Stomach (tissue), 9 donors: ENCODE data around the gene SGPP2. TPM values are rescaled to one million over a fixed set of nuclear protein-coding genes. Genes with fewer than 3 reads are reported as not detected.
"Not testable (repeated sequence)": the region's sequence is repeated elsewhere in the genome, so short reads cannot be mapped to it uniquely, and the experiment has no call there.

Experiments
- DNase-seq, 2 donors: peaks; one replicate each; pipeline versions ENCODE4 v3.0.0 to v3.0.0-alpha.2; 2013 to 2019
- H3K27ac ChIP-seq, 5 donors: fragments of 200-600 bp in 4 of 5; sonication (generic) in 4 of 5; one replicate each; pipeline ENCODE4 v1.5.1; 2013 to 2019; ENCODE audit warnings: mild to moderate bottlenecking in 1 of 5, moderate library complexity in 1 of 5
- H3K27me3 ChIP-seq, 3 donors: fragments of 200-600 bp; sonication (generic); one replicate each; pipeline ENCODE4 v1.5.1; 2017 to 2019; ENCODE audit warnings: mixed run types in 1 of 3
- H3K36me3 ChIP-seq, 4 donors: fragments of 200-600 bp; sonication (generic); 1 replicate in 3 of 4; 2 replicates in 1 of 4; pipeline ENCODE4 v1.5.1; 2016 to 2019
- H3K4me1 ChIP-seq, 4 donors: fragments of 200-600 bp; sonication (generic); one replicate each; pipeline ENCODE4 v1.5.1; 2016 to 2019
- H3K4me3 ChIP-seq, 4 donors: fragments of 200-600 bp; sonication (generic) in 3 of 4; one replicate each; pipeline ENCODE4 v1.5.1; 2016 to 2019; ENCODE audit warnings: mild to moderate bottlenecking in 1 of 4
- H3K9me3 ChIP-seq, 4 donors: fragments of 200-600 bp; sonication (generic); one replicate each; pipeline ENCODE4 v1.5.1; 2016 to 2019
- EP300 ChIP-seq: sonication (generic); formaldehyde crosslinking; IDR thresholded peaks from one replicate; pipeline ENCODE4 v1.6.1; 2017; ENCODE audit warnings: antibody characterized with exemption
- POLR2A ChIP-seq, 4 donors: fragments of 450-650 bp; IDR thresholded peaks; one replicate each; pipeline ENCODE4 v1.6.1; 2016; ENCODE audit warnings: antibody characterized with exemption in 4 of 4, control low read depth in 2 of 4, mild to moderate bottlenecking in 1 of 4, moderate library complexity in 1 of 4
- POLR2AphosphoS5 ChIP-seq, 3 donors: sonication (generic); formaldehyde crosslinking; IDR thresholded peaks; one replicate each; pipeline ENCODE4 v1.6.1; 2016; ENCODE audit warnings: antibody characterized with exemption in 3 of 3
- WGBS, 5 donors: extraction: QIAGEN DNeasy Blood & Tissue Kit in 3 of 5; methylation state at CpG; one replicate each; pipeline versions ENCODE4 v1.1.5 to v1.1.7; 2013 to 2018; 5-methylcytosine and 5-hydroxymethylcytosine counted together
- intact Hi-C: fragments of 100-400 bp; cut with DNase I; formaldehyde crosslinking; loops from one replicate; pipeline ENCODE4 v1.15.1; 2023; ENCODE audit warnings: low total_unique reads
- polyA plus RNA-seq, 3 donors: library from polyadenylated mRNA; stranded (reverse); fragments of 200-250 nt; gene quantifications; one replicate each; pipeline ENCODE4 v1.2.3, GENCODE V29; 2013
- total RNA-seq, 5 donors: library from RNA; depleted of rRNA; stranded (reverse); fragments of >200 nt; gene quantifications; one replicate each; pipeline versions ENCODE4 v1.1.0 to v1.2.3, GENCODE V29; 2014 to 2016
- TF ChIP-seq, protein P1 (sequence below), 7 experiments: fragments of 450-650 bp in 4 of 7; fragments of 200-600 bp in 3 of 7; sonication (generic) in 3 of 7; IDR thresholded peaks; one replicate each; pipeline ENCODE4 v1.5.1; 2016 to 2019; ENCODE audit warnings: antibody characterized with exemption in 7 of 7, control low read depth in 2 of 7, mild to moderate bottlenecking in 1 of 7
- donor health status: healthy with polysubstance abuse.
- donor health status: Bipolar disorder and iron deficiency.
- donor health status: healthy.

The SGPP2 gene
- total and polyA plus RNA-seq, 8 donors: 1.7 to 50.4 (median 21.0) TPM

DNA sequence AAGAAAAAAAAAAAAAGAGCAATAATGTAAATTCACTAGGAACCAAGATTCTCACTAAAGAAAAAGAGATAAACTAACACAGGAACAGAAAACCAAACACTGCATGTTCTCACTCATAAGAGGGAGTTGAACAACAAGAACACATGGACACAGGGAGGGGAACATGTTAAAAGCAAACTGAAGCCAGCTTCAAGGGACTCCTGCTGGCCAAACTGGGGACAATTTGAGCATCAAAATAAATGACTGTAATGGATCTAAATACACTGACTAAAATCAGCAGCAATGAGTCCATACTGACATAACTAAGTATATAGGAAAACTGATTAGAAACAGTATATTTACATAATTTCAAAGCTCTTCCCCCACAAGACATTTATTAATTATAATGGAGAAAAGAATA, 158.6 kb downstream of the SGPP2 start:
- Histone ChIP-seq H3K36me3 (peaks cover 0 to 20% (median 13%) of the 10 kb centered on the region in 4 donors), H3K4me1 (no peaks in the 10 kb centered on the region), H3K9me3 (no peaks in the 10 kb centered on the region), H3K4me3 (no peak overlapping the region), H3K27me3 (no peaks in the 10 kb centered on the region), H3K27ac (no peak overlapping the region)
- DNase-seq: no peak
- intact Hi-C loops: no loop called here
- TF ChIP-seq POLR2AphosphoS5 (IDR thresholded peaks at IDR 0.05) (no peak), EP300 (no peak), POLR2A (IDR thresholded peaks at IDR 0.05) (no peak)
- TF ChIP-seq, protein P1, sequence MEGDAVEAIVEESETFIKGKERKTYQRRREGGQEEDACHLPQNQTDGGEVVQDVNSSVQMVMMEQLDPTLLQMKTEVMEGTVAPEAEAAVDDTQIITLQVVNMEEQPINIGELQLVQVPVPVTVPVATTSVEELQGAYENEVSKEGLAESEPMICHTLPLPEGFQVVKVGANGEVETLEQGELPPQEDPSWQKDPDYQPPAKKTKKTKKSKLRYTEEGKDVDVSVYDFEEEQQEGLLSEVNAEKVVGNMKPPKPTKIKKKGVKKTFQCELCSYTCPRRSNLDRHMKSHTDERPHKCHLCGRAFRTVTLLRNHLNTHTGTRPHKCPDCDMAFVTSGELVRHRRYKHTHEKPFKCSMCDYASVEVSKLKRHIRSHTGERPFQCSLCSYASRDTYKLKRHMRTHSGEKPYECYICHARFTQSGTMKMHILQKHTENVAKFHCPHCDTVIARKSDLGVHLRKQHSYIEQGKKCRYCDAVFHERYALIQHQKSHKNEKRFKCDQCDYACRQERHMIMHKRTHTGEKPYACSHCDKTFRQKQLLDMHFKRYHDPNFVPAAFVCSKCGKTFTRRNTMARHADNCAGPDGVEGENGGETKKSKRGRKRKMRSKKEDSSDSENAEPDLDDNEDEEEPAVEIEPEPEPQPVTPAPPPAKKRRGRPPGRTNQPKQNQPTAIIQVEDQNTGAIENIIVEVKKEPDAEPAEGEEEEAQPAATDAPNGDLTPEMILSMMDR (IDR thresholded peaks at IDR 0.05): no peak

DNA sequence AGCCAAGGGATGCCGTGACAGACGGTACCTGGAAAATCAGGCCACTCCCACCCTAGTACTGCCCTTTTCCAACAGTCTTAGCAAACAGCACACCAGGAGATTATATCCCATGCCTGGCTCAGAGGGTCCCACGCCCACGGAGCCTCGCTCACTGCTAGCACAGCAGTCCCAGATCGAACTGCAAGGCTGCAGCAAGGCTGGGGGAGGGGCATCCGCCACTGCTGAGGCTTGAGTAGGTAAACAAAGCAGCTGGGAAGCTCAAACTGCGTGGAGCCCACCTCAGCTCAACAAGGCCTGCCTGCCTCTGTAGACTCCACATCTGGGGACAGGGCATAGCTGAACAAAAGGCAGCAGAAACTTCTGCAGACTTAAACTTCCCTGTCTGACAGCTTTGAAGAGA, 160.2 kb downstream of the SGPP2 start:
- H3K9me3 ChIP-seq, H3K4me1 ChIP-seq, H3K27ac ChIP-seq, H3K27me3 ChIP-seq, DNase-seq, intact Hi-C loops, H3K4me3 ChIP-seq: not testable (repeated sequence)
- WGBS, 5 donors: 89 to 94% (median 94%) methylated on average over 8 of the region's 8 CpGs
- peaks cover 0 to 16% (median 13%) of the 10 kb centered on the region in 4 donors for H3K36me3 ChIP-seq

DNA sequence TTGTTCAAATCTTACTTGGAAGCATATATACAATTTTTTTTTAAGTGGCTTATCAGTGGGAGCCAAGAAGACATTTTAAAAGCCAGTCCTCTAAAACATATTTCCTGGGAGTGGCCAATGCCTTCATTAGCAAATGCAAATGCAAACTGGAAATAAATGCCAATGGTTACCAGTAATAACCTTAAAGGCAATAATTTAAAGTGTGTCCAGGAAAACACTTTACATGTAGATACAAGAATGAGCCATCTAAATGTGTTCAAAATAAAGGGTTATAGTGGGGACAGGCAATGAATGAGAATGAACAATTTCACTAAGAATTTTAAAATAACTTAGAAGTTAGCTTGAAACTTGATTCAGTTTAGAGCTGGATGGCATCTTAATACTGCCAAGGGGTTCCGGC, 167.3 kb downstream of the SGPP2 start:
- Histone ChIP-seq H3K9me3 (no peaks in the 10 kb centered on the region), H3K36me3 (peaks cover 10 to 43% (median 28%) of the 10 kb centered on the region in 4 donors), H3K27ac (no peak overlapping the region), H3K27me3 (no peaks in the 10 kb centered on the region), H3K4me1 (no peaks in the 10 kb centered on the region), H3K4me3 (no peak overlapping the region)
- intact Hi-C loops: no loop called here
- TF ChIP-seq EP300 (no peak), POLR2A (IDR thresholded peaks at IDR 0.05) (no peak), POLR2AphosphoS5 (IDR thresholded peaks at IDR 0.05) (no peak)
- TF ChIP-seq, protein P1 (IDR thresholded peaks at IDR 0.05): no peak
- DNase-seq: no peak
- WGBS, 5 donors: 88 to 100% (median 93%) methylated on average over 1 of the region's 1 CpG

DNA sequence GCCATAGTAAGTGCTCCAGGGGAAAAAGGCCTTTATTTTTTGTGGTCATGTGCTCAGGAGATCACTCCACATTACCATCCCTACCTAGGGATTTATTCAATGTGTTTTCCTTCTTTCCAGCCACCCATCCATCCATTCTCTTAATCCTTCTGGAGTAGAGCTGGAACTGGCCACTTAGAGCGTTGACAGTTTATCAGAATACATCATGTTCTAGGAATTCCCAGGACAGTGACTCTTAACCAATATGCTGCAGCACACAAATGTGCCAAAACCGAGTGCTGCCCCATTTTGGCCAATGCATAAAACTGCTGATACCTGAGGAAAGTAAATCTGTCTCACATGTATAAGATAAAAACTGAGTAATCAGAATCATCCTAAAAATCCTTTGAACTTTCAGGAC, 167.8 kb downstream of the SGPP2 start:
- peaks cover 10 to 47% (median 31%) of the 10 kb centered on the region in 4 donors for H3K36me3 ChIP-seq
- WGBS, 5 donors: 81 to 86% (median 85%) methylated on average over 2 of the region's 2 CpGs
- H3K4me3 ChIP-seq: no peak overlapping the region
- intact Hi-C loops: no loop called here
- DNase-seq: no peak
- TF ChIP-seq POLR2A (IDR thresholded peaks at IDR 0.05): no peak
- TF ChIP-seq, protein P1 (IDR thresholded peaks at IDR 0.05): no peak
- H3K27me3 ChIP-seq: no peaks in the 10 kb centered on the region
- H3K4me1 ChIP-seq: no peaks in the 10 kb centered on the region
- no peaks in the 10 kb centered on the region for H3K9me3 ChIP-seq
- H3K27ac ChIP-seq: no peak overlapping the region

DNA sequence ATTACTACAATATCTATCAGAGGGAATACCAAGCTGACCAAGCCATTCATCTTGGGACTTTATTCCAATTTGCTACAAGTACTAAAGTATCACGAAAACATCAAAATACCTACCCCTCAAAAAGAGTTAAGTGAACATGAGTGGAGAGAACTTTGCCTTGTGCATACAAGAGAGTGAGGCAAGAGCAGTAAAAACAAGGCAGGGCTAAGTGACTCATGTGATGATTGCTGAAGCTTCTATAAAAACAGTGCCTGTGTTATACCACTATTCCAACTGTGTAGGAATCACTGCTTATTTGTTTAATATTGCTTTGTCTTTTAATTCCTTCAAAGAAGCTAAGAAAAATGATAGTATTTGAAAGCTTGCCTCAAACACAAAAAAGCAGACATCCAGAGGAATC, 170.3 kb downstream of the SGPP2 start:
- intact Hi-C loops: no loop called here

More for the DNA sequence above, 170.3 kb downstream of the SGPP2 start:
- peaks cover 15 to 67% (median 55%) of the 10 kb centered on the region in 4 donors for H3K36me3 ChIP-seq
- no peak overlapping the region for H3K27ac ChIP-seq
- 87 to 98% (median 91%) methylated on average over 1 of the region's 1 CpG for WGBS, 5 donors
- H3K4me1 ChIP-seq: no peaks in the 10 kb centered on the region
- peak in 1 of 2 donors; percentile 51 for DNase-seq
- TF ChIP-seq POLR2AphosphoS5 (IDR thresholded peaks at IDR 0.05) (peak in 1 of 3 donors; percentile 8), POLR2A (IDR thresholded peaks at IDR 0.05) (no peak)
- no peak overlapping the region for H3K4me3 ChIP-seq
- no peaks in the 10 kb centered on the region for H3K27me3 ChIP-seq
- no peaks in the 10 kb centered on the region for H3K9me3 ChIP-seq
